ENCODE results near the gene RNPEP.

- TF ChIP-seq CTCF (conservative IDR thresholded peaks at IDR 0.05; ENCODE audit: low read length) (peak; percentile 65), EZH2phosphoT487 (IDR thresholded peaks at IDR 0.05; ENCODE audit: borderline replicate concordance) (no peak)
Measured at GRCh38 chr1:201945157-201945556, 37.3 kb upstream of the RNPEP start.
